ENCODE results near the gene ARHGAP30.

ARHGAP30 gene

GRCh38 chr1:161000736-161001480, 68.8 kb downstream of the ARHGAP30 start:
- intact Hi-C loops (cut with DNase I; ENCODE audit: low total_unique reads), result no loop called here
- H3K4me1 ChIP-seq, result no peaks in the 10 kb centered on the region
- no peak overlapping the region for H3K4me3 ChIP-seq
- DNase-seq, result peak in 1 of 2 donors; percentile 39
- no peaks in the 10 kb centered on the region for H3K27me3 ChIP-seq
- TF ChIP-seq, protein P1, sequence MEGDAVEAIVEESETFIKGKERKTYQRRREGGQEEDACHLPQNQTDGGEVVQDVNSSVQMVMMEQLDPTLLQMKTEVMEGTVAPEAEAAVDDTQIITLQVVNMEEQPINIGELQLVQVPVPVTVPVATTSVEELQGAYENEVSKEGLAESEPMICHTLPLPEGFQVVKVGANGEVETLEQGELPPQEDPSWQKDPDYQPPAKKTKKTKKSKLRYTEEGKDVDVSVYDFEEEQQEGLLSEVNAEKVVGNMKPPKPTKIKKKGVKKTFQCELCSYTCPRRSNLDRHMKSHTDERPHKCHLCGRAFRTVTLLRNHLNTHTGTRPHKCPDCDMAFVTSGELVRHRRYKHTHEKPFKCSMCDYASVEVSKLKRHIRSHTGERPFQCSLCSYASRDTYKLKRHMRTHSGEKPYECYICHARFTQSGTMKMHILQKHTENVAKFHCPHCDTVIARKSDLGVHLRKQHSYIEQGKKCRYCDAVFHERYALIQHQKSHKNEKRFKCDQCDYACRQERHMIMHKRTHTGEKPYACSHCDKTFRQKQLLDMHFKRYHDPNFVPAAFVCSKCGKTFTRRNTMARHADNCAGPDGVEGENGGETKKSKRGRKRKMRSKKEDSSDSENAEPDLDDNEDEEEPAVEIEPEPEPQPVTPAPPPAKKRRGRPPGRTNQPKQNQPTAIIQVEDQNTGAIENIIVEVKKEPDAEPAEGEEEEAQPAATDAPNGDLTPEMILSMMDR (IDR thresholded peaks at IDR 0.05), result no peak
- no peak overlapping the region for H3K27ac ChIP-seq
- H3K36me3 ChIP-seq, result peaks cover 0 to 34% (median 0%) of the 10 kb centered on the region in 3 donors
- H3K9me3 ChIP-seq, result no peaks in the 10 kb centered on the region

DNA sequence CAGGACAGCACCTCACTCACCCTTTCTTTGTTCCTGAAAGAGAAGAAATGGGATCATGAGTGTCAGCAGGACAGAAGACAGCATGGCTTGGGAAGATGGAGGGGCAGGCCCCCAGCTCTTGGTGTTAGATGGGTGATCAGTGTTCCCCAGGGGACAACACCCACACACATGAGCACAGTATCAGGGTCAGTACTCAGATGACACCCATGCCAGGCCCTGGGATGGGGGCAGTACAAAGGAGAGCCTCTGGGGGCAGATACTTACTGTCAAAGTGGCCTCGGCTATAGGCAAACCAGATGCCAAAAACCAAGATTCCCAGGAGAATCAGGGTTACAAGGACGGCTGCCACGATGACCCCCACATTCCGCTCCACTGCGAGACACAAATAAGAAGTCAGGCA, 70.3 kb downstream of the ARHGAP30 start:
- Histone ChIP-seq H3K27ac (no peak overlapping the region), H3K36me3 (peaks cover 0 to 34% (median 0%) of the 10 kb centered on the region in 3 donors), H3K4me3 (no peak overlapping the region), H3K4me1 (no peaks in the 10 kb centered on the region), H3K27me3 (no peaks in the 10 kb centered on the region), H3K9me3 (no peaks in the 10 kb centered on the region)
- intact Hi-C loops (cut with DNase I; ENCODE audit: low total_unique reads), result loop anchor here (10.0 kb wide), 1 partner anchor 95 kb away; the partner anchor contains the start of gene KLHDC9
- TF ChIP-seq, protein P1 (IDR thresholded peaks at IDR 0.05), result no peak
- DNase-seq, result peak in 1 of 2 donors; percentile 27

DNA sequence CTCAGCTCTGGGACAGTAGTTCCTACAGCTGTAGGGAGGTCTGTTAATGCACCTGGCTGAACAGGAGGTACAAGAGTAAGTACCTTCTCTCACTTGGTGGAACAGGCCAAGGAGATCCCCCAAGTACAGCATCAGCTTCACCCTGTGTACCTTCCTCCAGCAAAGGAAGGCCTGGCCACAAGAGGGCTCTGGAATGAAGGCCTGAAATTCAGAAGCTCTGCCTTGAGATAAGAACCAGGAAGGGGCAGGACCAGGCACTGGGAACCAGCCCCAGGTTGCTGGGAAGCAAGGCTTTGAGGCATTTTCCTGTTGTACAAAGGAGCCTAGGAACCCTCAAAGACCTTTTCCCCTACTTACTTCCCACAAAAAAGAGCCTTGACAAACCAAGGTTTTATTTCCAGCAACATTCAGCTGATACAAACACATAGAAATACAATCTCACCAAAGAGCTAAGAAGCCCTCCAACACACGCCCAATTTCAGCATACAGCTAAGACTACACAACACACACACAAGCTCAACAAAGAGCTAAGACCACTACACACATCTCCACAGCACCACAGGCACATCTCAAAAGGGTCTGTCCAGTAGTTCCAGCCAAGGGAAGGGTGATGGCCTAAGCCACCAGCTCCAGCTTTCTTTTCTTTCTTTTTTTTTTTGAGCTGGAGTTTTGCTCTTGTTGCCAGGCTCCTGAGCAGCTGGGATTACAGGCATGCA, 72.2 kb downstream of the ARHGAP30 start:
- DNase-seq, result peak in 1 of 2 donors; percentile 61
- intact Hi-C loops (cut with DNase I; ENCODE audit: low total_unique reads), result loop anchor here (10.0 kb wide), 1 partner anchor 97 kb away; the partner anchor contains the start of gene KLHDC9
- H3K27me3 ChIP-seq, result no peaks in the 10 kb centered on the region
- no peak overlapping the region for H3K4me3 ChIP-seq
- TF ChIP-seq, protein P1 (IDR thresholded peaks at IDR 0.05), result peak; percentile 23 to 26
- no peaks in the 10 kb centered on the region for H3K4me1 ChIP-seq
- no peaks in the 10 kb centered on the region for H3K9me3 ChIP-seq
- H3K36me3 ChIP-seq, result peaks cover 0 to 34% (median 0%) of the 10 kb centered on the region in 3 donors
- H3K27ac ChIP-seq, result no peak overlapping the region
